Measurements from ENCODE around the gene ADAMTS13.

Gene ADAMTS13

GRCh38 chr9:133470427-133470924 is 48.3 kb downstream of the ADAMTS13 start:
- DNase-seq (ENCODE audit: insufficient read length, low spot score): no peak
- no peak for FAIRE-seq

GRCh38 chr9:133470988-133471387 is 48.8 kb downstream of the ADAMTS13 start:
- DNase-seq (ENCODE audit: insufficient read length, low spot score): no peak
- FAIRE-seq: no peak

GRCh38 chr9:133471551-133472276 is 49.5 kb downstream of the ADAMTS13 start:
- DNase-seq (ENCODE audit: insufficient read length, low spot score): no peak
- no peak for FAIRE-seq

GRCh38 chr9:133472277-133472645 is 50.1 kb downstream of the ADAMTS13 start:
- FAIRE-seq: no peak
- DNase-seq (ENCODE audit: insufficient read length, low spot score): no peak

- DNase-seq (ENCODE audit: insufficient read length, low spot score) (no peak), FAIRE-seq (no peak)
These were observed 50.7 kb downstream of the ADAMTS13 start for GRCh38 chr9:133472753-133473378.

GRCh38 chr9:133473743-133474142 is 51.6 kb downstream of the ADAMTS13 start:
- no peak for FAIRE-seq
- DNase-seq (ENCODE audit: insufficient read length, low spot score): no peak

- no peak for FAIRE-seq
- no peak for DNase-seq (ENCODE audit: insufficient read length, low spot score)
These were observed 52.0 kb downstream of the ADAMTS13 start for GRCh38 chr9:133474215-133474614.

GRCh38 chr9:133474853-133475252 is 52.7 kb downstream of the ADAMTS13 start:
- no peak for DNase-seq (ENCODE audit: insufficient read length, low spot score)

GRCh38 chr9:133475292-133476012 is 53.3 kb downstream of the ADAMTS13 start:
- no peak for DNase-seq (ENCODE audit: insufficient read length, low spot score)
- FAIRE-seq: no peak

More at GRCh38 chr9:133474853-133475252, 52.7 kb downstream of the ADAMTS13 start:
- FAIRE-seq: no peak

GRCh38 chr9:133476036-133476931 is 54.1 kb downstream of the ADAMTS13 start:
- FAIRE-seq (no peak), DNase-seq (ENCODE audit: insufficient read length, low spot score) (no peak)

- FAIRE-seq (no peak), DNase-seq (ENCODE audit: insufficient read length, low spot score) (no peak)
These were observed 54.8 kb downstream of the ADAMTS13 start for GRCh38 chr9:133476941-133477340.

GRCh38 chr9:133477461-133477860 is 55.3 kb downstream of the ADAMTS13 start:
- no peak for DNase-seq (ENCODE audit: insufficient read length, low spot score)
- FAIRE-seq: no peak

- no peak for DNase-seq (ENCODE audit: insufficient read length, low spot score)
- FAIRE-seq: no peak
These were observed 56.1 kb downstream of the ADAMTS13 start for GRCh38 chr9:133477992-133478850.

- peak; percentile 89 for DNase-seq (ENCODE audit: insufficient read length, low spot score)
- FAIRE-seq: no peak
These were observed 56.9 kb downstream of the ADAMTS13 start, which contains the start of gene SLC2A6 for GRCh38 chr9:133478851-133479711. Gene SLC2A6, minus strand, starts transcription at chr9:133479099. Its CDS starts 40 bp downstream, at chr9:133479059.

- FAIRE-seq: no peak
- DNase-seq (ENCODE audit: insufficient read length, low spot score): no peak
These were observed 61.4 kb downstream of the ADAMTS13 start for GRCh38 chr9:133483611-133484010.

GRCh38 chr9:133484671-133485437 is 62.7 kb downstream of the ADAMTS13 start:
- FAIRE-seq: no peak
- no peak for DNase-seq (ENCODE audit: insufficient read length, low spot score)

GRCh38 chr9:133485531-133486260 is 63.5 kb downstream of the ADAMTS13 start:
- no peak for DNase-seq (ENCODE audit: insufficient read length, low spot score)
- no peak for FAIRE-seq

Measured in HTR-8/SVneo (cell line).